ENCODE measurements around the gene TLCD5.

DNA sequence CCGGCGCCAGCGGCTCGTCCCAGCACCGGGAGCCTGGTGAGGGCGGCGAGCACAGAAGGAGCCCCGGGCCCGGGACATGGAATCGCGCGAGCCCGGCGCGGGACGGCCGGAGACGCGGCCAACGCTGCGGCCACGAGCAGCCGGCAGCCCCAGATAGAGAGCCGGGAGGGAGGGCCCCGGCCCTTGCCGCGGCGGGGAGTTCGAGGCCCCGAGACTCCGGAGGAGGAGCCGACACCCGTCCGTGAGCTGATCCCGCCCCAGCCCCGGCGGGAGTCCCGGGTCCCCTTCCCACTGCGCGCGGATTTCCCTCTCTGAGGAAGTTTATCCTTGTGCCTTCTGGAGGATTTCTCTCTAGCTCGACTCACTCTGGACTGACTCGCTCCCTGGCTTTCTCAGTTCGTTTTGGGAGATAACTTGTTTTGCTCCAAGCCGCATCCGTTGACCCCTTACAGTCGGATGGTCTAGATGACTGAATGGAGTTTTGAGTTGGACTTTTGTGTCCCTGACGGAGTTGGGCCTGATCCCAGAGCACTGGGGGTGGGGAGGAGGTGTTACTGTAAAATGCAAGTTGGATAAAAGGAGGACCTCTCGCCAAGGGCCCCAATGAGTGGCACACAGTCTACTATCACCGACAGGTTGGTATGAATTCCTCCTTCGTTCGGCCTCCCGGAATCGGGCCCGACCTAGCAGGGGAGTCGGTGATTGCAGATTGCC is 11.7 kb downstream of the TLCD5 start:
- TF ChIP-seq, protein P1, sequence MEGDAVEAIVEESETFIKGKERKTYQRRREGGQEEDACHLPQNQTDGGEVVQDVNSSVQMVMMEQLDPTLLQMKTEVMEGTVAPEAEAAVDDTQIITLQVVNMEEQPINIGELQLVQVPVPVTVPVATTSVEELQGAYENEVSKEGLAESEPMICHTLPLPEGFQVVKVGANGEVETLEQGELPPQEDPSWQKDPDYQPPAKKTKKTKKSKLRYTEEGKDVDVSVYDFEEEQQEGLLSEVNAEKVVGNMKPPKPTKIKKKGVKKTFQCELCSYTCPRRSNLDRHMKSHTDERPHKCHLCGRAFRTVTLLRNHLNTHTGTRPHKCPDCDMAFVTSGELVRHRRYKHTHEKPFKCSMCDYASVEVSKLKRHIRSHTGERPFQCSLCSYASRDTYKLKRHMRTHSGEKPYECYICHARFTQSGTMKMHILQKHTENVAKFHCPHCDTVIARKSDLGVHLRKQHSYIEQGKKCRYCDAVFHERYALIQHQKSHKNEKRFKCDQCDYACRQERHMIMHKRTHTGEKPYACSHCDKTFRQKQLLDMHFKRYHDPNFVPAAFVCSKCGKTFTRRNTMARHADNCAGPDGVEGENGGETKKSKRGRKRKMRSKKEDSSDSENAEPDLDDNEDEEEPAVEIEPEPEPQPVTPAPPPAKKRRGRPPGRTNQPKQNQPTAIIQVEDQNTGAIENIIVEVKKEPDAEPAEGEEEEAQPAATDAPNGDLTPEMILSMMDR (IDR thresholded peaks at IDR 0.05) = no peak
- TF ChIP-seq POLR2A (IDR thresholded peaks at IDR 0.05) = no peak
- no peak for TF ChIP-seq EP300 (IDR thresholded peaks at IDR 0.05)

All from tibial nerve (tissue), 4 donors.